Keratinocyte (primary cell): ENCODE results near the gene NEDD1. TPM values are rescaled to one million over a fixed set of nuclear protein-coding genes. Genes with fewer than 3 reads are reported as not detected.

ENCODE experiments used
- DNase-seq: peaks from one replicate; pipeline ENCODE4 v3.0.0-alpha.2; 2011; ENCODE audit warnings: low read depth, missing footprints, low spot score
- FAIRE-seq: peaks from 2 replicates; lab custom pipeline; 2011; peaks lifted over from hg19 to GRCh38; lab: Jason Lieb, UNC
- H2AFZ ChIP-seq: 2 replicates; pipeline ENCODE4 v1.6.0; 2012; ENCODE audit warnings: low read length, control low read depth, inconsistent platforms; ENCODE audit not compliant: control insufficient read depth
- H3K27ac ChIP-seq: 2 replicates; pipeline ENCODE4 v1.5.1; 2011; ENCODE audit warnings: low read length; ENCODE audit not compliant: control insufficient read depth, insufficient read depth
- H3K27me3 ChIP-seq: 3 replicates; pipeline ENCODE4 v1.6.0; 2011; ENCODE audit warnings: low read length; ENCODE audit not compliant: control insufficient read depth, insufficient read depth; ENCODE audit errors: extremely low read depth
- H3K36me3 ChIP-seq, 2 experiments: 2 replicates in 1 of 2; 3 replicates in 1 of 2; pipeline ENCODE4 v1.5.1; 2011; ENCODE audit warnings: low read length in 2 of 2, mild to moderate bottlenecking in 1 of 2; ENCODE audit not compliant: control insufficient read depth in 2 of 2, insufficient read depth in 2 of 2; ENCODE audit errors: extremely low read depth in 1 of 2
- H3K4me1 ChIP-seq: 3 replicates; pipeline ENCODE4 v1.5.1; 2011; ENCODE audit warnings: low read length; ENCODE audit not compliant: control insufficient read depth, insufficient read depth; ENCODE audit errors: extremely low read depth
- H3K4me2 ChIP-seq: 3 replicates; pipeline ENCODE4 v1.6.0; 2011; ENCODE audit warnings: low read depth, low read length; ENCODE audit not compliant: control insufficient read depth, insufficient read depth; ENCODE audit errors: extremely low read depth
- H3K4me3 ChIP-seq, 3 experiments: fragments of 200-600 bp in 1 of 3; sonication (generic) in 1 of 3; 2 replicates in 2 of 3; 3 replicates in 1 of 3; pipeline ENCODE4 v1.5.1; 2011 to 2016; ENCODE audit warnings: low read length in 3 of 3, mild to moderate bottlenecking in 3 of 3, control low read depth in 2 of 3, inconsistent platforms in 1 of 3, low read depth in 1 of 3, mixed read lengths in 1 of 3, mixed run types in 1 of 3, moderate library complexity in 1 of 3; ENCODE audit not compliant: control insufficient read depth in 2 of 3, insufficient read depth in 2 of 3; ENCODE audit errors: extremely low read depth in 1 of 3
- H3K79me2 ChIP-seq: 2 replicates; pipeline ENCODE4 v1.6.0; 2012; ENCODE audit warnings: low read length; ENCODE audit not compliant: control insufficient read depth, insufficient read depth
- H3K9ac ChIP-seq: 3 replicates; pipeline ENCODE4 v1.6.0; 2011; ENCODE audit warnings: low read length; ENCODE audit not compliant: control insufficient read depth, insufficient read depth; ENCODE audit errors: extremely low read depth
- H3K9me1 ChIP-seq: 3 replicates; pipeline ENCODE4 v1.6.0; 2011; ENCODE audit warnings: low read length; ENCODE audit not compliant: control insufficient read depth, insufficient read depth; ENCODE audit errors: extremely low read depth
- H3K9me3 ChIP-seq: 2 replicates; pipeline ENCODE4 v1.5.1; 2012; ENCODE audit warnings: low read depth, low read length; ENCODE audit not compliant: control insufficient read depth
- H4K20me1 ChIP-seq: 3 replicates; pipeline ENCODE4 v1.6.0; 2011; ENCODE audit warnings: low read length; ENCODE audit not compliant: control insufficient read depth, insufficient read depth; ENCODE audit errors: extremely low read depth
- CTCF ChIP-seq, 3 experiments: IDR thresholded peaks in 1 of 3; conservative IDR thresholded peaks in 1 of 3; optimal IDR thresholded peaks in 1 of 3; 2 replicates in 2 of 3; 3 replicates in 1 of 3; pipeline versions ENCODE3 to v1.5.1; 2011; ENCODE audit warnings: low read length in 3 of 3, mild to moderate bottlenecking in 3 of 3, moderate library complexity in 2 of 3, control low read depth in 1 of 3, inconsistent platforms in 1 of 3; ENCODE audit not compliant: insufficient read depth in 2 of 3; ENCODE audit errors: extremely low read depth in 1 of 3
- EZH2 ChIP-seq: IDR thresholded peaks from one replicate; pipeline ENCODE4 v1.6.1; 2012; ENCODE audit warnings: inconsistent platforms, mild to moderate bottlenecking, low read length, moderate library complexity
- dilution Hi-C: fragments of 300-500 bp; cut with MboI; formaldehyde crosslinking; loops from one replicate; pipeline ENCODE4 v1.7.0; 2020; ENCODE audit warnings: low sequenced_read_pairs; ENCODE audit not compliant: extremely low pct_ligation_motif_present
- polyA plus RNA-seq, 5 experiments: library from polyadenylated mRNA; depleted of rRNA in 3 of 5; stranded (reverse) in 3 of 5; stranded (forward) in 1 of 5; unstranded in 1 of 5; fragments of >200 nt; gene quantifications; 1 replicate in 1 of 5; 2 replicates in 3 of 5; 3 replicates in 1 of 5; pipeline versions ENCODE4 v1.2.1 to v1.2.3, GENCODE V29; 2011 to 2012; ENCODE audit warnings: missing spikeins in 2 of 5, low read depth in 1 of 5, low replicate concordance in 1 of 5

Gene NEDD1
- polyA plus RNA-seq, 1 donor (not counting 4 experiments of a cell fraction or from before 2014, with no cell fraction given): 44.4 TPM

GRCh38 chr12:96912261-96912660 is 5.2 kb downstream of the NEDD1 start:
- Histone ChIP-seq H3K79me2 (peaks cover 49% of the 10 kb centered on the region), H3K36me3 (peaks cover 2 to 6% of the 10 kb centered on the region in 2 experiments), H3K4me2 (no peak overlapping the region), H4K20me1 (no peaks in the 10 kb centered on the region), H3K9ac (no peak overlapping the region), H3K27ac (no peak overlapping the region), H3K4me1 (peaks cover 7% of the 10 kb centered on the region), H3K27me3 (no peaks in the 10 kb centered on the region), H3K4me3 (no peak overlapping the region), H3K9me3 (no peaks in the 10 kb centered on the region), H2AFZ (no peak overlapping the region), H3K9me1 (no peaks in the 10 kb centered on the region)
- dilution Hi-C loops: no loop called here
- DNase-seq (no peak), FAIRE-seq (no peak)
- TF ChIP-seq CTCF (optimal IDR thresholded peaks at IDR 0.05 in 1 of 3, IDR thresholded peaks at IDR 0.05 in 1 of 3, conservative IDR thresholded peaks at IDR 0.05 in 1 of 3; ENCODE audit: extremely low read depth in 1 of 3, insufficient read depth in 2 of 3, low read length in 3 of 3) (no peak), EZH2 (no peak)

GRCh38 chr12:96912943-96913342 is 5.9 kb downstream of the NEDD1 start:
- Histone ChIP-seq H3K36me3 (peaks cover 2 to 6% of the 10 kb centered on the region in 2 experiments), H3K27ac (no peak overlapping the region), H4K20me1 (no peaks in the 10 kb centered on the region), H3K4me1 (peaks cover 6% of the 10 kb centered on the region), H3K4me2 (no peak overlapping the region), H3K9me1 (no peaks in the 10 kb centered on the region), H3K27me3 (no peaks in the 10 kb centered on the region), H3K9ac (no peak overlapping the region), H2AFZ (no peak overlapping the region), H3K9me3 (no peaks in the 10 kb centered on the region), H3K79me2 (peaks cover 42% of the 10 kb centered on the region), H3K4me3 (no peak overlapping the region)
- FAIRE-seq (no peak), DNase-seq (no peak)
- dilution Hi-C loops: no loop called here
- no peak for TF ChIP-seq CTCF (optimal IDR thresholded peaks at IDR 0.05 in 1 of 3, IDR thresholded peaks at IDR 0.05 in 1 of 3, conservative IDR thresholded peaks at IDR 0.05 in 1 of 3; ENCODE audit: extremely low read depth in 1 of 3, insufficient read depth in 2 of 3, low read length in 3 of 3)
- TF ChIP-seq EZH2: no peak
